Right lobe of liver (tissue), 6 donors: ENCODE measurements around the gene SSTR1. TPM values are rescaled to one million over a fixed set of nuclear protein-coding genes. Genes with fewer than 3 reads are reported as not detected.
A peak's percentile ranks its signal among the peaks of the same experiment; 100 is the strongest.

Source experiments
- ATAC-seq, 4 donors: fragments of 200-7000 bp; cut with Tn5 transposase; one replicate each; pipeline ENCODE4 v1.9.1; 2020; ENCODE audit warnings: mild to moderate bottlenecking in 4 of 4, moderate library complexity in 4 of 4
- DNase-seq, 3 donors: peaks; one replicate each; pipeline ENCODE4 v3.0.0-alpha.2; 2020
- H3K27ac ChIP-seq, 3 donors: fragments of 200-600 bp; one replicate each; pipeline ENCODE4 v1.8.0; 2022
- H3K27me3 ChIP-seq, 2 donors: fragments of 200-600 bp; one replicate each; pipeline ENCODE4 v1.8.0; 2022
- H3K36me3 ChIP-seq, 4 donors: fragments of 200-600 bp; sonication (generic) in 1 of 4; one replicate each; pipeline versions ENCODE4 v1.5.1 to v1.8.0; 2017 to 2022; ENCODE audit warnings: control low read depth in 1 of 4
- H3K4me1 ChIP-seq, 4 donors: fragments of 200-600 bp; sonication (generic) in 1 of 4; one replicate each; pipeline versions ENCODE4 v1.5.1 to v1.8.0; 2017 to 2022; ENCODE audit warnings: control low read depth in 1 of 4
- H3K4me3 ChIP-seq, 3 donors: fragments of 200-600 bp; one replicate each; pipeline ENCODE4 v1.8.0; 2022
- H3K9me3 ChIP-seq, 4 donors: fragments of 200-600 bp; sonication (generic) in 1 of 4; one replicate each; pipeline versions ENCODE4 v1.5.1 to v1.8.0; 2017 to 2022; ENCODE audit warnings: control low read depth in 1 of 4
- POLR2A ChIP-seq: fragments of 450-650 bp; IDR thresholded peaks from one replicate; pipeline ENCODE4 v1.6.1; 2017; ENCODE audit warnings: antibody characterized with exemption, mild to moderate bottlenecking
- WGBS: methylation state at CpG from one replicate; pipeline ENCODE4 v1.1.6; 2018; ENCODE audit warnings: low coverage, low lambda C conversion rate; ENCODE audit not compliant: insufficient coverage; ENCODE audit errors: missing lambda C conversion rate; 5-methylcytosine and 5-hydroxymethylcytosine counted together
- intact Hi-C, 2 donors: fragments of 100-400 bp; cut with DNase I; formaldehyde crosslinking; loops; one replicate each; pipeline versions ENCODE4 v1.11.2 to v1.14.1; 2022
- total RNA-seq, 6 experiments: library from RNA; depleted of rRNA in 2 of 6; stranded (reverse); fragments of >200 nt in 2 of 6; fragmentation: NEBNext Ultra II Directional in 3 of 6; extraction: Animal tissue kit (Norgen Biotek cat#: 25700) in 3 of 6; gene quantifications; one replicate each; pipeline versions ENCODE4 v1.1.0 to v1.2.4, GENCODE V29; 2016 to 2023
- TF ChIP-seq, protein P1 (sequence below), 4 donors: fragments of 200-600 bp in 3 of 4; fragments of 450-650 bp in 1 of 4; IDR thresholded peaks; one replicate each; pipeline versions ENCODE4 v1.5.1 to v1.8.0; 2016 to 2022; ENCODE audit warnings: antibody characterized with exemption in 4 of 4, mild to moderate bottlenecking in 2 of 4
- donor health status: DM: no; HTN: yes; CAD: no.
- donor health status: DM: no; HTN: no; CAD: no.
- donor health status: DM: no; HTN: no; CAD: no.
- donor health status: DM: no; HTN: yes; CAD: no.
- donor health status: DM: no; HTN: yes; CAD: no.

The SSTR1 gene
- total RNA-seq, 6 experiments from 2014 or later = 1.6 to 8.0 (median 4.0) TPM

DNA sequence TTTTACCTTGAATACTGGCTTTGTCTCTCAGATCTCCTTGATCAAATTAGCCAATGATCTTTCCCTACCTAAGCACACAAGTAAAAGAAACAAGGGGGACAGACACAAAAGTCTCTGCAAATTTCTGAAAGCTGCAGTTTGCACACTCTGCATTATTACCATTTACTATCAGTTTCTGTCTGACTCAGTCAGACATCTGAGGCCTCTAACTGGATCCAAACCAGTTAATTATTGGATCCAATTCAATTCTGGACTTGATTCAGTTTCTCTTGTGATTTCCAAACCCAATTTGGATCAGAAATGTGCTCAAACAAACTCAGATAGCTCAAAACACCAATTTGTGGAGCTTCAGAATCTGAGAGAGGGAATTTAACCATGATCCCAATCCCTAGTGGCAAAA is 16.6 kb downstream of the SSTR1 start:
- Histone ChIP-seq H3K36me3 (no peaks in the 10 kb centered on the region), H3K4me1 (no peaks in the 10 kb centered on the region), H3K4me3 (no peak overlapping the region), H3K9me3 (no peaks in the 10 kb centered on the region), H3K27me3 (no peaks in the 10 kb centered on the region), H3K27ac (no peak overlapping the region)
- TF ChIP-seq POLR2A = no peak
- TF ChIP-seq, protein P1, sequence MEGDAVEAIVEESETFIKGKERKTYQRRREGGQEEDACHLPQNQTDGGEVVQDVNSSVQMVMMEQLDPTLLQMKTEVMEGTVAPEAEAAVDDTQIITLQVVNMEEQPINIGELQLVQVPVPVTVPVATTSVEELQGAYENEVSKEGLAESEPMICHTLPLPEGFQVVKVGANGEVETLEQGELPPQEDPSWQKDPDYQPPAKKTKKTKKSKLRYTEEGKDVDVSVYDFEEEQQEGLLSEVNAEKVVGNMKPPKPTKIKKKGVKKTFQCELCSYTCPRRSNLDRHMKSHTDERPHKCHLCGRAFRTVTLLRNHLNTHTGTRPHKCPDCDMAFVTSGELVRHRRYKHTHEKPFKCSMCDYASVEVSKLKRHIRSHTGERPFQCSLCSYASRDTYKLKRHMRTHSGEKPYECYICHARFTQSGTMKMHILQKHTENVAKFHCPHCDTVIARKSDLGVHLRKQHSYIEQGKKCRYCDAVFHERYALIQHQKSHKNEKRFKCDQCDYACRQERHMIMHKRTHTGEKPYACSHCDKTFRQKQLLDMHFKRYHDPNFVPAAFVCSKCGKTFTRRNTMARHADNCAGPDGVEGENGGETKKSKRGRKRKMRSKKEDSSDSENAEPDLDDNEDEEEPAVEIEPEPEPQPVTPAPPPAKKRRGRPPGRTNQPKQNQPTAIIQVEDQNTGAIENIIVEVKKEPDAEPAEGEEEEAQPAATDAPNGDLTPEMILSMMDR (IDR thresholded peaks at IDR 0.05) = no peak
- intact Hi-C loops = no loop called here
- peak in 3 of 4 donors; percentile 18 to 42 (median 32) for ATAC-seq
- DNase-seq = no peak

DNA sequence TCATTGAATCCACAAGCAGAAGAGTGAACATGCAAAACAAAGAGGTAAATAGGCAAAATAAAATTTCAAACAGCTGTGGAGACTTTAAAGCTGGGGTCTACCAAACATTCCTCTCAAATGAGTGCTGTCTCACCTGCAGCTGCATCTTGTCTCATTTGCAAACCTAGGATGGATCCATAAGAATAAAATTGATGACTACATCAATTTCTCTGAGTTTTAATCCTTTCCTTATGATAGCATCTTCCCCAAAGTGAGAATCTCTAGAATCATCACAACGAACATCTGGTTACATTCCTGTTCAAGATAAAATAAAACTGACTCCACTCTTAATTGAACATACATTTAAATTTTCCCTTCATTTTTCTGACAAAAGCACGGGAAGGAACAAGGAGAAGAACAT is 18.2 kb downstream of the SSTR1 start:
- no peak for DNase-seq
- H3K4me3 ChIP-seq = no peak overlapping the region
- WGBS = 45% methylated on average over 2 of the region's 2 CpGs
- H3K36me3 ChIP-seq = no peaks in the 10 kb centered on the region
- H3K27ac ChIP-seq = no peak overlapping the region
- no peaks in the 10 kb centered on the region for H3K9me3 ChIP-seq
- ATAC-seq = no peak
- no peaks in the 10 kb centered on the region for H3K4me1 ChIP-seq
- intact Hi-C loops = no loop called here
- no peaks in the 10 kb centered on the region for H3K27me3 ChIP-seq
- TF ChIP-seq POLR2A = no peak
- TF ChIP-seq, protein P1 (IDR thresholded peaks at IDR 0.05) = no peak

DNA sequence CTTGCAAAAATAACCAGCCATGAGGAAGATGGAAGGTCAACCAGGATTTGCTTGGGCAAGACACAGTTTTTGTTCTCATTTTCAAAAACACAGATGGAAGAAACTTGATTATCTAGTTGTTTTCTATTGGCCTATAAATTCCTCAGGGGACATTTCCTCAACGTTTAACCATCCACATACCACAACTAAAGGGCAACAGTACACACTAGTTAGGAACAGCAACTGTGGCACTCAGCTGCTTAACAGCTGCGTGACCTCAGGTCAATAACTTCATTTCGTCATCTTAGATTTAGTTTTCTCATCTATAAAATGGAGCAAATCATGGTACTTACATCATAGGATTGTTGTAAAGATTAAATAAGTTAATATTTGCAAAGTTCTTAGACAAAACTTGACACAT is 18.7 kb downstream of the SSTR1 start:
- DNase-seq (no peak), ATAC-seq (no peak)
- Histone ChIP-seq H3K4me1 (no peaks in the 10 kb centered on the region), H3K9me3 (no peaks in the 10 kb centered on the region), H3K27ac (no peak overlapping the region), H3K27me3 (no peaks in the 10 kb centered on the region), H3K4me3 (no peak overlapping the region), H3K36me3 (no peaks in the 10 kb centered on the region)
- whole genome bisulfite sequencing = 63% methylated on average over 3 of the region's 3 CpGs
- intact Hi-C loops = no loop called here
- TF ChIP-seq POLR2A = no peak
- TF ChIP-seq, protein P1 (IDR thresholded peaks at IDR 0.05) = no peak

DNA sequence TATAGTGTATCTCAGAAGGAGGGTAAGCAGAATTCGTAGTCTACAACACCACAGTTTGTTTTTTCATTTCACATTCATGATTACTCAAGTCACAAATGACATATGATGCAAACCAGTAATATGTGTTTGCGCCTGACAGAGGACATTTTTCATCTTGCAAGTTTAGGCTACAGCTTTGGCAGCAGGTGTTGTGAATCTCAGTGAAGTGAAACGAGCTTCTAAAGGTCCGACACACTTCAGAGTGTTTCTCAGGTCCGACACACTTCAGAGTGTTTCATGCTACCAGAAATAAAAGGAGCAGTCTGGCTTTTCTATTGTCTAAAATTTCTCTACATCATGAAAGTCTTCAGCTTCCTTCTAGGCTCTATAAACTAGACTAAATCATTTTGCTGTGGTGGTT is 25.5 kb downstream of the SSTR1 start:
- intact Hi-C loops = no loop called here
- no peaks in the 10 kb centered on the region for H3K4me1 ChIP-seq
- H3K4me3 ChIP-seq = no peak overlapping the region
- TF ChIP-seq, protein P1 (IDR thresholded peaks at IDR 0.05) = no peak
- no peak for TF ChIP-seq POLR2A
- no peaks in the 10 kb centered on the region for H3K9me3 ChIP-seq
- no peaks in the 10 kb centered on the region for H3K36me3 ChIP-seq
- WGBS = 50% methylated on average over 5 of the region's 5 CpGs
- H3K27me3 ChIP-seq = no peaks in the 10 kb centered on the region
- ATAC-seq = no peak
- no peak for DNase-seq
- H3K27ac ChIP-seq = no peak overlapping the region

DNA sequence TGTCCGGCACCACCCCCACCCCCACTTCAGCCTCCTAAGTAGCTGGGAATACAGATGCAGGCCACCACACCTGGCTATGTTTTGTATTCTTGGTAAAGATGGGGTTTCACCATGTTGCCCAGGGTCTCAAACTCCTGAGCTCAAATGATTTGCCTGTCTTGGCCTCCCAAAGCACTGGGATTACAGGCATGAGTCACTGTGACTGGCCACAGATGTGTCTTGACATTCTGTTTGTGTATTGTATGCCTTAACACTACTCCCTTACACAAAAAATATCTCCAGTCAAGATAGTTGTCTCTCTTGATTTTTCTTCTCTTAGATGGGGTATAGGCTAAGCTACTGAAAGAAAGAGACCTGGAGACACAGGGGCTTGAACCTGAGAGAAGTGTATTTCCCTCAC is 30.6 kb downstream of the SSTR1 start:
- TF ChIP-seq POLR2A = no peak
- TF ChIP-seq, protein P1 (IDR thresholded peaks at IDR 0.05) = no peak
- DNase-seq (no peak), ATAC-seq (no peak)
- H3K9me3 ChIP-seq = no peaks in the 10 kb centered on the region
- 43% methylated on average over 1 of the region's 1 CpG for WGBS
- no peak overlapping the region for H3K27ac ChIP-seq
- H3K4me1 ChIP-seq = no peaks in the 10 kb centered on the region
- no peak overlapping the region for H3K4me3 ChIP-seq
- intact Hi-C loops = no loop called here
- H3K27me3 ChIP-seq = no peaks in the 10 kb centered on the region
- H3K36me3 ChIP-seq = no peaks in the 10 kb centered on the region
